ENCODE results near the gene JMJD1C.

DNA sequence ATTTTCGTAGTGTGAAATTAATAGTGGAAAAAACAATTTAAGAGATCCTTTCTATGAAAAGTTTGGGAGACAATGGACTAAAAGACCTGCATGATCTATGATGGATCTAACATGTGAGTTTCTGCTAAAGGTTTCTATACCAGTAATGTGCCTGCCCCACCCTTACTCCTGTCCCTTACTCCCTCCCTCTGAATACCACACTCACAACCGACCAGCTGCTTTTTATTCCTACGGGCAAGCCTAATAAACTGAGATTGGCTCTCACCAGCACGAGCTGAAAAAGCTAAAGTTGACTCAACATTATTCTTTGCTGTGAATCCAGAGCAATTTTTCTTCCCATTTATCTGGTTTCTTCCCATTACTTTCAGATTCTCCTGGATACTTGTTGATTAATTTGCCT lies 37.6 kb upstream of the JMJD1C start:
- TF ChIP-seq, protein P1, sequence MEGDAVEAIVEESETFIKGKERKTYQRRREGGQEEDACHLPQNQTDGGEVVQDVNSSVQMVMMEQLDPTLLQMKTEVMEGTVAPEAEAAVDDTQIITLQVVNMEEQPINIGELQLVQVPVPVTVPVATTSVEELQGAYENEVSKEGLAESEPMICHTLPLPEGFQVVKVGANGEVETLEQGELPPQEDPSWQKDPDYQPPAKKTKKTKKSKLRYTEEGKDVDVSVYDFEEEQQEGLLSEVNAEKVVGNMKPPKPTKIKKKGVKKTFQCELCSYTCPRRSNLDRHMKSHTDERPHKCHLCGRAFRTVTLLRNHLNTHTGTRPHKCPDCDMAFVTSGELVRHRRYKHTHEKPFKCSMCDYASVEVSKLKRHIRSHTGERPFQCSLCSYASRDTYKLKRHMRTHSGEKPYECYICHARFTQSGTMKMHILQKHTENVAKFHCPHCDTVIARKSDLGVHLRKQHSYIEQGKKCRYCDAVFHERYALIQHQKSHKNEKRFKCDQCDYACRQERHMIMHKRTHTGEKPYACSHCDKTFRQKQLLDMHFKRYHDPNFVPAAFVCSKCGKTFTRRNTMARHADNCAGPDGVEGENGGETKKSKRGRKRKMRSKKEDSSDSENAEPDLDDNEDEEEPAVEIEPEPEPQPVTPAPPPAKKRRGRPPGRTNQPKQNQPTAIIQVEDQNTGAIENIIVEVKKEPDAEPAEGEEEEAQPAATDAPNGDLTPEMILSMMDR (IDR thresholded peaks at IDR 0.05), result no peak
- no peak for TF ChIP-seq POLR2A (IDR thresholded peaks at IDR 0.05)
